A673 (cell line): ENCODE data around the gene MRPL39. TPM values are rescaled to one million over a fixed set of nuclear protein-coding genes. Genes with fewer than 3 reads are reported as not detected.

Experiments
- BruUV-seq: library from RNA; stranded (reverse); fragments of 400-500 nt; replicated peaks from 2 replicates; lab custom pipeline; 2021; lab: Mats Ljungman, UMichigan
- CTCF ChIA-PET: fragments of 300-600 bp; sonication (Branson Sonifier 250); formaldehyde crosslinking; loops from one replicate; lab custom pipeline; 2022; ENCODE audit warnings: antibody characterized with exemption; lab: Charles Lee
- POLR2A ChIA-PET: fragments of 300-600 bp; sonication (Branson Sonifier 250); formaldehyde crosslinking; loops from one replicate; lab custom pipeline; 2022; ENCODE audit warnings: antibody characterized with exemption; ENCODE audit not compliant: low non-redundant PET; lab: Charles Lee
- DNase-seq: peaks from one replicate; pipeline ENCODE4 v3.0.0-alpha.2; 2015; ENCODE audit warnings: low spot score
- H3K27ac ChIP-seq: fragments of 200-600 bp; sonication (generic); 2 replicates; pipeline ENCODE4 v1.5.1; 2016; ENCODE audit warnings: mixed run types, low read depth, mild to moderate bottlenecking, mixed read lengths, antibody characterized with exemption, low read length; ENCODE audit not compliant: poor library complexity, severe bottlenecking
- H3K27me3 ChIP-seq: fragments of 200-600 bp; sonication (generic); replicated peaks from 2 replicates; pipeline ENCODE4 v1.6.1; 2017; ENCODE audit warnings: mixed run types, low read depth, mild to moderate bottlenecking, mixed read lengths, antibody characterized with exemption, low read length; ENCODE audit not compliant: insufficient read depth, poor library complexity
- H3K36me3 ChIP-seq: fragments of 200-600 bp; sonication (generic); 2 replicates; pipeline ENCODE4 v1.6.1; 2016; ENCODE audit warnings: mixed run types, mild to moderate bottlenecking, mixed read lengths, antibody characterized with exemption, low read length; ENCODE audit not compliant: insufficient read depth, poor library complexity, severe bottlenecking
- H3K4me1 ChIP-seq: fragments of 200-600 bp; sonication (generic); 2 replicates; pipeline ENCODE4 v1.6.1; 2017; ENCODE audit warnings: mixed run types, mild to moderate bottlenecking, mixed read lengths, antibody characterized with exemption, low read length; ENCODE audit not compliant: insufficient read depth, poor library complexity, severe bottlenecking
- H3K4me3 ChIP-seq: fragments of 200-600 bp; sonication (generic); 2 replicates; pipeline ENCODE4 v1.5.1; 2016; ENCODE audit warnings: low read depth, mixed run types, mild to moderate bottlenecking, mixed read lengths, low read length; ENCODE audit not compliant: poor library complexity, severe bottlenecking
- H3K9me3 ChIP-seq: fragments of 200-600 bp; sonication (generic); 2 replicates; pipeline ENCODE4 v1.6.1; 2016; ENCODE audit warnings: mixed run types, low read depth, mild to moderate bottlenecking, mixed read lengths, antibody characterized with exemption, low read length; ENCODE audit not compliant: poor library complexity, severe bottlenecking
- CTCF ChIP-seq: fragments of 300-800, 200-600 bp; sonication (generic); conservative IDR thresholded peaks from 2 replicates; pipeline ENCODE4 v1.5.1; 2017; ENCODE audit warnings: low read depth, mild to moderate bottlenecking, antibody characterized with exemption, low read length, moderate library complexity, mixed read lengths
- EZH2 ChIP-seq: fragments of 200-600 bp; sonication (generic); IDR thresholded peaks from 2 replicates; pipeline ENCODE4 v1.6.1; 2017; ENCODE audit warnings: borderline replicate concordance, low read depth, mild to moderate bottlenecking, mixed read lengths, antibody characterized with exemption, low read length; ENCODE audit not compliant: poor library complexity, severe bottlenecking
- intact Hi-C: fragments of 100-400 bp; cut with micrococcal nuclease; formaldehyde crosslinking; loops from one replicate; pipeline ENCODE4 v1.10.0; 2022; ENCODE audit not compliant: unreplicated experiment
- total RNA-seq: library from RNA; stranded (reverse); gene quantifications from 2 replicates; pipeline ENCODE4 v1.2.3, GENCODE V29; 2021

Gene MRPL39
- total RNA-seq, 1 experiment from 2014 or later, result 57.1 TPM

- no peak for DNase-seq
- Histone ChIP-seq H3K4me3 (no peak overlapping the region), H3K27ac (no peak overlapping the region), H3K27me3 (no peaks in the 10 kb centered on the region), H3K36me3 (no peaks in the 10 kb centered on the region), H3K4me1 (peaks cover 6% of the 10 kb centered on the region), H3K9me3 (no peaks in the 10 kb centered on the region)
- TF ChIP-seq EZH2, result no peak
- no peak for TF ChIP-seq CTCF
- ChIA-PET POLR2A (no interaction called here), CTCF (no interaction called here)
- intact Hi-C loops, result no loop called here
- BruUV-seq, result no TSS peak
Observed at GRCh38 chr21:25563361-25564116, 43.7 kb downstream of the MRPL39 start.

DNA sequence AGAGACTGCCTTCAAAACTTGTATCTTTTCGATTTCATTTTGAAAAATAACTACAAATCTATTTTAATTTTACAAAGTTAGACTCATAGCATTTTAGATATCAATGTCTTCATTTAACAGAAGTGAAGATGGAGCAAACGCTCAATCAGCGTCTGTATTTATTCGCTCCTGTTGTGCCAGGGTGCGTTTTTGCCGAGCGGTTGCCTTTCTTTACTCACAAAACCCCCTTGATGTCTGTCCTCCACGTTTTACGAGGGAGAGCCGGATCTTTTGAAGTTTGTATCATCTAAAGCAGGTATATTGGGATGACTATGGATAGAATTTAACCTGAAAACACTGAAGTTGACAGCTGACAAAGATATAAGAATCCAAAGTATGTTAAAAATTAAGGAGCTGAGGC lies 44.6 kb downstream of the MRPL39 start:
- Histone ChIP-seq H3K36me3 (no peaks in the 10 kb centered on the region), H3K27ac (no peak overlapping the region), H3K9me3 (no peaks in the 10 kb centered on the region), H3K27me3 (no peaks in the 10 kb centered on the region), H3K4me3 (no peak overlapping the region), H3K4me1 (peaks cover 5% of the 10 kb centered on the region)
- intact Hi-C loops, result no loop called here
- TF ChIP-seq CTCF (no peak), EZH2 (no peak)
- no peak for DNase-seq
- ChIA-PET CTCF (no interaction called here), POLR2A (no interaction called here)
- no TSS peak for BruUV-seq

GRCh38 chr21:25561668-25562641 lies 45.3 kb downstream of the MRPL39 start:
- intact Hi-C loops, result no loop called here
- POLR2A ChIA-PET, result no interaction called here
- Histone ChIP-seq H3K27ac (no peak overlapping the region), H3K27me3 (no peaks in the 10 kb centered on the region), H3K36me3 (no peaks in the 10 kb centered on the region), H3K4me3 (no peak overlapping the region), H3K9me3 (no peaks in the 10 kb centered on the region), H3K4me1 (peaks cover 5% of the 10 kb centered on the region)
- TF ChIP-seq EZH2 (no peak), CTCF (no peak)
- CTCF ChIA-PET, result no interaction called here
- no peak for DNase-seq
- BruUV-seq, result no TSS peak
